AG04449 (cell line): ENCODE results near the gene SLC22A1.
"Not testable (repeated sequence)": the region's sequence is repeated elsewhere in the genome, so short reads cannot be mapped to it uniquely, and the experiment has no call there.

Source experiments
- CTCF ChIA-PET: fragments of 350-600 bp; formaldehyde crosslinking; extraction: SDS; loops from one replicate; lab custom pipeline; 2021; ENCODE audit warnings: antibody characterized with exemption; lab: Yijun Ruan, JAX
- POLR2A ChIA-PET: fragments of 400-600, 350-600 bp; formaldehyde crosslinking; extraction: SDS; loops from one replicate; lab custom pipeline; 2020; ENCODE audit warnings: antibody characterized with exemption, inconsistent platforms; lab: Yijun Ruan, JAX
- DNase-seq: peaks from one replicate; pipeline ENCODE4 v3.0.0-alpha.2; 2010; ENCODE audit warnings: low read depth, low spot score
- H3K4me3 ChIP-seq: 2 replicates; pipeline ENCODE4 v1.5.1; 2011; ENCODE audit warnings: low read depth, mild to moderate bottlenecking, control low read depth, low read length
- TF ChIP-seq, protein P1 (sequence below): IDR thresholded peaks from one replicate; pipeline ENCODE4 v1.5.1; 2011; ENCODE audit warnings: mild to moderate bottlenecking, moderate library complexity, low read length, control low read depth, inconsistent platforms; ENCODE audit not compliant: insufficient read depth; ENCODE audit errors: missing control alignments

SLC22A1 gene

DNA sequence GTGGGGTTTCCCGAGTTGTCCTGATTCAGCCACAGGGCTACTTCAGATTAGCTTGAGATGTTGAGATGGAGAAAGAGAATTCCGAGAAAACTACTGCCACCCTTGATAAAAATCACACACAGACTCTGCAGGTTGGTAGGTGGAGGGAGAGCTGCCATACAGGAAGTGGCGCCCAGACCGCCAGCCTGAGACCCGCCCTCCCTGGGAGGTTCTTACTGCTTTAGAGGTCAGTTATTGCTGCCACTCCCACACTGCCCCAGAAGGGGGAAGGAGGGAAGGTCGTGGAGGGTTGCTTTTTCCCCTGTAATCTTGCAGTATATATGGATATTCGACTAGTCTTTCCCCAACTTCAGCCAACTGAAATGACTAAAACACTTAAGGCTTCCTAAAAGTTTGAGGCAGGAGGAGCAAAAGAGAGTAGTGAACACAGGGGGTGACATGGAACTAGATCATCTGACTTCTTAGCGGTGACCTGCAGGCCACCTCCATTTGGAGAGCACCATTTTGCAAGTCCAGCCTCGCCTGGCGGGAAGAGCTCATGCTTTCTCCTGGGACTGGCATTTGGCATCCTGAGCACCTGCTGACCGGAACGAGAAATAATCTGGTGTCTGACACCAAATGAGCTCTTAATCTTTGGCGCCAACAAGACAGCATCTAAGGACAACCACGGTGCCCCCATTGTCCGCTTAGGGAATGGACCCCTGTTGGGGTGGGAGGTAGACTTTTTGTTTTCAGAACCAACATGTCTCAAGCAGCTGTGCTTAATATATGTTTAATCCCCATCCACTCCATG is 35.7 kb upstream of the SLC22A1 start:
- CTCF ChIA-PET, result interaction anchor here (1.0 to 8.7 kb wide), 9 partner anchors 9 to 447 kb away, joined by 3 to 195 read pairs (median 14); no protein-coding TSS in a partner anchor

DNA sequence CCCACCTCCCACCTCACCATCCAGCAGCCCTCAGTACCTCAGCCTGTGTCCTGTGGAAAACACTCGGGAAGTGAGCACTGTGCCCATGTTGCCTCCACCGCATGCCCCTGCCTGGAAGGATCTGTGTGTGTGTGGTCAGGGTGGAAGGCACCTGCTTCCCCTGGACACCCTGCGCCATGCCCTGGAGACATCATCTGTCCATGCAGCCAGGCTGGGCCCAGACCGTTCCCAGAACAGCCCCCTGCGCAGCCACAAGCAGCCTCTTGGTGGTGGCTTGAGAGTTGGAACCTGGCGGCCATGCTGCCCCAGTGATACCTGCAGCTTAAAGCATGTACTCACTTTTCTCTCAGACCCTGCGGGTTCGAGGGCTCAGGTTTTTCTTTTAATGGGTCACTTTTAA is 34.9 kb upstream of the SLC22A1 start:
- DNase-seq, result no peak
- CTCF ChIA-PET, result interaction anchor here (0.6 to 8.7 kb wide), 11 partner anchors 10 to 446 kb away, joined by 3 to 195 read pairs (median 5); no protein-coding TSS in a partner anchor
- POLR2A ChIA-PET, result no interaction called here
- TF ChIP-seq, protein P1, sequence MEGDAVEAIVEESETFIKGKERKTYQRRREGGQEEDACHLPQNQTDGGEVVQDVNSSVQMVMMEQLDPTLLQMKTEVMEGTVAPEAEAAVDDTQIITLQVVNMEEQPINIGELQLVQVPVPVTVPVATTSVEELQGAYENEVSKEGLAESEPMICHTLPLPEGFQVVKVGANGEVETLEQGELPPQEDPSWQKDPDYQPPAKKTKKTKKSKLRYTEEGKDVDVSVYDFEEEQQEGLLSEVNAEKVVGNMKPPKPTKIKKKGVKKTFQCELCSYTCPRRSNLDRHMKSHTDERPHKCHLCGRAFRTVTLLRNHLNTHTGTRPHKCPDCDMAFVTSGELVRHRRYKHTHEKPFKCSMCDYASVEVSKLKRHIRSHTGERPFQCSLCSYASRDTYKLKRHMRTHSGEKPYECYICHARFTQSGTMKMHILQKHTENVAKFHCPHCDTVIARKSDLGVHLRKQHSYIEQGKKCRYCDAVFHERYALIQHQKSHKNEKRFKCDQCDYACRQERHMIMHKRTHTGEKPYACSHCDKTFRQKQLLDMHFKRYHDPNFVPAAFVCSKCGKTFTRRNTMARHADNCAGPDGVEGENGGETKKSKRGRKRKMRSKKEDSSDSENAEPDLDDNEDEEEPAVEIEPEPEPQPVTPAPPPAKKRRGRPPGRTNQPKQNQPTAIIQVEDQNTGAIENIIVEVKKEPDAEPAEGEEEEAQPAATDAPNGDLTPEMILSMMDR, result no peak
- no peak overlapping the region for H3K4me3 ChIP-seq

More for the DNA sequence above, 35.7 kb upstream of the SLC22A1 start:
- POLR2A ChIA-PET, result no interaction called here
- TF ChIP-seq, protein P1, result no peak
- no peak overlapping the region for H3K4me3 ChIP-seq
- DNase-seq, result no peak

DNA sequence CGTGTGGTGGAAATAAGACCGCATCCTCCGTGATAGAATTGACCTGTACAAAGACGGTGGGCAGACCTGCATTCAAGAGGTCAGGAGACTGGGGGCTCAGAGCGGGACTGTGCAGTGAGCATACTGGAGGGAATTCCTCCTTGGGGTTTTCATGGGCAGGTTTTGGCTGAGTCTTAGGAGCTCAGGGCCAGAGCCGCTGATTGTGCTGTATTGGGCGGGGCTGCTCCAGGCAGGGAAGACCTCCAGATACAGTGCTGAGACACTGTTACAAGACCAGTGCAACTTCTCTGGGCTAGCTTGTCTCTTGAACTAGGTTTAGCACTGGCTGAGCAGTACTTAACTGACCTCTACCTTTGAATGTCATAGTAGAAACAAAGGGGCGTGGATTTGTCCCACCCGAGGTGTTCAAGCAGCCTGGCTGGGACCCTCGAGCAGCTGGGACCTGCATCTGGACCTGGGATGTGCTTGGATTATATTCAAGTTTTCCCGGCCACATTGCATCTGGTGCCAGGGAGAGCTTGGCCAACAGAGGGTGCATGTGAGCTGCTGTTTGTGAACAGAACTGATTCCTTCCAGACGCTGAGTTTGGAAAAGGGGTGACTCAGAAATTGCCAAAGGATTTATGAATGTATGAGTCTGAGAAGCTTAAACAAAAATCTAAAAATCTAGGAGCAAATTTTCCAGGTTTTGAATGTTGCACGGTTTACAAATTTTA is 33.4 kb upstream of the SLC22A1 start:
- TF ChIP-seq, protein P1, result peak; percentile 86
- ChIA-PET POLR2A (interaction anchor here (1.3 kb wide), 1 partner anchor 367 kb away, joined by 6 read pairs; no protein-coding TSS in a partner anchor), CTCF (interaction anchor here (0.7 to 8.7 kb wide), 38 partner anchors 10 to 1286 kb away, joined by 3 to 195 read pairs (median 4); partner anchors contain the start of gene SLC22A1)
- DNase-seq, result peak; percentile 50
- no peak overlapping the region for H3K4me3 ChIP-seq

DNA sequence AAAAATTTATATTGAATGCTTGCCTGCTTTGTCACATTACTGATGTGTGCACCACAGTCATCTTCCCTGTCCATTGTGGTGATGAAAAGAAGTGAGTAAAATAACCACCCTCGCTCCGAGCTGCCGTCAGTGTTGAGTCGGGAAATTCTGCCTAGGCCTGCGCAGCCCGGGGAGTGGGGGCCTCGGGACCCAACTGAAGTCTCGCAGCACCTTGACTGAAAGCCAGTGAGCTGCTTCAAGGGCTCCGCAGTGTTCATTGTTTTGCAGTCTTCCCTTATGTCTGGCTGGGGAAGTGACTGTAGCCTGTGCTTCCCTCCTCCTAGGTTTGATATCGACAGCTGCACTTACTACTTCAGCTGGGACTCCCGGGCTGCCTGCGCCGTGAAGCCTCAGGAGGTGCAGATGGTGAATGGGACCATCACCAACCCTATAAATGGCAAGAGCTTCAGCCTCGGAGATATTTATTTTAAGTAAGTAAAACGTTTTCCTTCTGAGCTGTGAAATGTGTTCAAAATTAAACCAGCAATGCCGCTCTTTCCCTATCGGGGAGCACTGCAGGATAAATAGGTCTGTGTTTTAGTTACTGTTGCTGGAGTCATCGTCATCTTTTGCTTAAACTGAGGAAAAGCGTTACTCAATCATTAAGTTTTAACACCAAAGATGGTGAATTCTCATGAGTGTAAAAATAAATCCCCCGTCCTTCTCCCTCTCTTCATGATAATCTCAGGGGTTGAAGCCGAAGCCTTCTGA is 32.7 kb upstream of the SLC22A1 start:
- no peak for DNase-seq
- H3K4me3 ChIP-seq, result no peak overlapping the region
- POLR2A ChIA-PET, result interaction anchor here (1.3 kb wide), 1 partner anchor 366 kb away, joined by 6 read pairs; no protein-coding TSS in a partner anchor

DNA sequence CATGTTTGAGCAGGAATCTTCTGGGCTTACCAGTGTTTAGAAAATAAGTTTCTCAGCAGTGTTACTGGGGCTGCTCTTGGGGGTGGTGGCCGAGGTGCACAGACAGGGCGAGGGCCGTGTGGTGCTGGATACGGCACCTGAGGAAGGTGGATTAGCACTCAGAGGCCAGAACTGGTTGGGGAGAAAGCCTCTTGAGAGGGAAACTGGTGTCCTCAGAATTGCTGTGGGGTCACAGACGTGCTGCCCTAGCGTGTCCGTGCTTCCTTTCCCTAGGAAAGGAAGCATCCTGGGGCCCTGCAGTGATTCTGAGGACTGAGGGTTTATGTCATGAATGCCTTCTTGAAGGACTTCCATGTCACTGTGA is 32.1 kb upstream of the SLC22A1 start:
- ChIA-PET CTCF (interaction anchor here (0.7 to 8.7 kb wide), 16 partner anchors 9 to 443 kb away, joined by 3 to 195 read pairs (median 9); partner anchors contain the start of gene SLC22A1), POLR2A (no interaction called here)
- TF ChIP-seq, protein P1, result no peak
- H3K4me3 ChIP-seq, result no peak overlapping the region
- no peak for DNase-seq

More for the DNA sequence above, 32.7 kb upstream of the SLC22A1 start:
- TF ChIP-seq, protein P1, result no peak
- CTCF ChIA-PET, result interaction anchor here (0.7 to 8.7 kb wide), 33 partner anchors 9 to 1285 kb away, joined by 3 to 195 read pairs (median 4); partner anchors contain the start of gene SLC22A1

DNA sequence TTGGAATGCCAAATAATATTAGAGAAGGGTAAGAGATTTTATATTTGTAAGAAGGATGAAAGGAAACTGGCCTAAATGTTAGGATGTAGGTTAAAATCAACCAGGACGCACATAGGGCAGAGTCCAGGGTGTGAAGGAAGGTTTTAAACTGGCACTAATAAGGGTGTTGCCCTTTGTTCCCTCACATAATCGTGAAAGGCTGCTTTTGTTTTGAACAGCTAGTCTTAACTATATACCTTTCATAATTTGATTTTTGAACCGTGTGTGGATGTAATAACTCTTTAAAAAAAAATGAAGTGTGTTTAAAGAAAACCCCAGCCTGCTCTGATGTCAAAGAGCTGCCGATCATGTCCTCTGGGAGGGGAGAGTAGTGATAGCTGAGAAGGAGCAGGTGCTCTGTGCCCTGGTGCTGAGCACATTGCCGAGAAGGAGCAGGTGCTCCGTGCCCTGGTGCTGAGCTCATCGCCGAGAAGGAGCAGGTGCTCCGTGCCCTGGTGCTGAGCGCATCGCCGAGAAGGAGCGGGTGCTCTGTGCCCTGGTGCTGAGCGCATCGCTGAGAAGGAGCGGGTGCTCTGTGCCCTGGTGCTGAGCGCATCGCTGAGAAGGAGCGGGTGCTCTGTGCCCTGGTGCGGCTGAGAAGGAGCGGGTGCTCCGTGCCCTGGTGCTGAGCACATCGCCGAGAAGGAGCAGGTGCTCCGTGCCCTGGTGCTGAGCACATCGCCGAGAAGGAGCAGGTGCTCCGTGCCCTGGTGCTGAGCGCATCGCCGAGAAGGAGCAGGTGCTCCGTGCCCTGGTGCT is 31.0 kb upstream of the SLC22A1 start:
- DNase-seq, H3K4me3 ChIP-seq: not testable (repeated sequence)
- POLR2A ChIA-PET, result interaction anchor here (0.7 kb wide), 1 partner anchor 26 kb away, joined by 3 read pairs; no protein-coding TSS in a partner anchor
- CTCF ChIA-PET, result interaction anchor here (0.7 to 8.7 kb wide), 2 partner anchors 9 to 365 kb away, joined by 3 to 195 read pairs; no protein-coding TSS in a partner anchor

DNA sequence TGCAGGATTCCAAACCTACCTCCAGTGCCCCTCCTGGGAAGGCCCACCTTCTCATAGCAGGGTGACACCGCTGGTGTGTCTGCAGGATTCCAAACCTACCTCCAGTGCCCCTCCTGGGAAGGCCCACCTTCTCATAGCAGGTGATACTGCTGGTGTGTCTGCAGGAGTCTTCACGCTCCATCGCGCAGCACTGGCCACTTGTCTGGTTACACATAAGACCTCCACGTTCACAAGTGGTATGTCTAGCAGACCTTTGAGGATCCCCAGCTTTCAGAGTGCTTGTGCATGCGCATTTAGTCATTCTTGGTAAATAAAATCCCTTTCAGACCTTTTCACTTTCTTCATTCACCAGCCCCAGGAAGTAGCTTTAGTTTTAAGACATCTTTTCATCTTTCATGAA is 29.4 kb upstream of the SLC22A1 start:
- DNase-seq, POLR2A ChIA-PET, H3K4me3 ChIP-seq: not testable (repeated sequence)
- CTCF ChIA-PET, result interaction anchor here (1.1 to 1.5 kb wide), 2 partner anchors 20 to 363 kb away, joined by 3 to 5 read pairs; no protein-coding TSS in a partner anchor
